Activated T-cell treated with anti-CD3 and anti-CD28 coated beads for 48 hours (primary cell): ENCODE results near the gene FAM131C.
A peak's percentile ranks its signal among the peaks of the same experiment; 100 is the strongest.
"Not testable (repeated sequence)": the region's sequence is repeated elsewhere in the genome, so short reads cannot be mapped to it uniquely, and the experiment has no call there.

Source experiments
- DNase-seq: peaks from one replicate; pipeline ENCODE4 v3.0.0-alpha.2; 2020; ENCODE audit warnings: low read depth

Gene FAM131C, protein sequence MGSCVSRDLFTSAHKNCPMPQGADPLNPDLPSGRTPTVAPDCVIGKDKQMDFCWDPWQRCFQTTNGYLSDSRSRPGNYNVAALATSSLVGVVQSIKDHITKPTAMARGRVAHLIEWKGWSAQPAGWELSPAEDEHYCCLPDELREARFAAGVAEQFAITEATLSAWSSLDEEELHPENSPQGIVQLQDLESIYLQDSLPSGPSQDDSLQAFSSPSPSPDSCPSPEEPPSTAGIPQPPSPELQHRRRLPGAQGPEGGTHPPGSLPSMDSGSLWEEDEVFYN

DNA sequence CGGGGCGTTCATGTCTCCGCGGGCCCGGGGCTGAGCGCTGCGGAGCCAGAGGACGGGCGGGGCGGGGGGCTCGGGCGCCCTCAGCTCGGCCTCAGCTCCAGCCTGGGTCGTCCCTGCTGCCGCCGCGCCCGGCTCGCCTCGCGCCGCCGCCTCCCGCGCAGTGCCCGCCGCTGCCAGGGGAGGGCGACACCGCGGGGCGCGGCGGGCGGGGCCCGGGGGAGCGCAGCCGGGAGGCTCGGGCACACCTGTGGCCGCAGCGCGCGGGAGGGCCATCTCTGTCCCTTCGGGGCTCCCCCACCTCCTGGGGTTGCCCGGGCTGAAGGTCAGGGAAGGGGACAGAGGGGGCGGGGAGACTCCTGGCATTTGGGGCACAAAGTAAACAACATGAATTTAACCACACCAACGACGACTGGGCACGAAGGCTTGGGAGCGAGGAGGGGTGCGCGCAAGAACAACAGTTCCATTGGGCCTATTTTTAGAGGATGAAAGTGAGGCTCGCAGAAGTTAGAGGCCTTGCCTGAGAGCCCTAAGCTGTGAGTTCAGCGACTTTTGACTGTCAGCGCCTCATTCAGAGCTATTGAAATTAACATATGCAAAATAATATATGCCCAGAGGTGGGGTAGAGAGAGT lies at the start of gene FAM131C:
Gene FAM131C, minus strand, starts transcription at position 162 of the 630 bp plus-strand sequence. CDS start 209 bp downstream, outside the sequence.
- peak; percentile 48 for DNase-seq

DNA sequence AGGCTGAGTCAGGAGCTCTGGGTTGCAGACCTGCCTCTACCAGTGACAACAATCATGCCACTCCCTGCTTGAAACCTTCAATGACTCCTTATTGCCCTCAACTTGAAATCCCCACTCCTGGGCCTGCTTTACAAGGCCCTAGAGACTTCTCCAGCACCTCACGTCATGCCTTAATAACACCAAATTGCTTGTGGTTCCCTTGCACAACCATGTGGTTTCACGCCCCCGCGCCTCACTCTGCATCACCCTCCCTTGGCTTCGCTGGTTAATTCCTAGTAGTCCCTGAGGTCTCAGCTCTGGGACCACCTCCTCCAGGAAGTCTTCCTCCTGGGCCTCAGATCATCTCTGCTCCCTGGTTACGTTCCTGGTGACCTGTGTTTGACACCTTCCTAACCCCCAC lies 49.5 kb upstream of the FAM131C start:
- DNase-seq, result peak; percentile 57

DNA sequence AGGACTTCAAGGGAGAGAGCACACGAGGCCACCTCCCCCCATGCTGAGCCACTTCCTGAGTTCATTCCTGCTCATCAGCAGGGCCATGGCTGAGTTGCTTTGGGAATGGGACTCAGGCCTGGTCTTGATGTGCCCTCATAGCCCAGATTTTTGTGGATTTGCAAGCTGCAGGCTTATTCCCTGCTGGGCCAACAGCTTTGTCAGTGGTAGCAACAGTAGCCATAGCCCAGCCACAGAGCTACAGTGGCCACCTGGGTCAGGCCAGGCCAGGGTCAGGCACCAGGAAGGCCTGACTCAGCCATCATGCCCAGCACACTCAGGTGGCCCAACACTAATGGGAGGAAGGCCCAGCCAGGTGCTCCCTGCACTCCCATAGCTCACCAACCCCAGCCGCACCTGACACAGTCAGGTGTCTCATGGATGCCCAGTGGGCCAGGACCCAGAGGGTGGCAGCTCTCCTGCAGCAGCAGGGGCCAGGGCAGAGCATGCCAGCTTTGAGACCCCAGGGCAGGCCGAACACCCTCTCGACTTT lies 49.0 kb upstream of the FAM131C start:
- no peak for DNase-seq

DNA sequence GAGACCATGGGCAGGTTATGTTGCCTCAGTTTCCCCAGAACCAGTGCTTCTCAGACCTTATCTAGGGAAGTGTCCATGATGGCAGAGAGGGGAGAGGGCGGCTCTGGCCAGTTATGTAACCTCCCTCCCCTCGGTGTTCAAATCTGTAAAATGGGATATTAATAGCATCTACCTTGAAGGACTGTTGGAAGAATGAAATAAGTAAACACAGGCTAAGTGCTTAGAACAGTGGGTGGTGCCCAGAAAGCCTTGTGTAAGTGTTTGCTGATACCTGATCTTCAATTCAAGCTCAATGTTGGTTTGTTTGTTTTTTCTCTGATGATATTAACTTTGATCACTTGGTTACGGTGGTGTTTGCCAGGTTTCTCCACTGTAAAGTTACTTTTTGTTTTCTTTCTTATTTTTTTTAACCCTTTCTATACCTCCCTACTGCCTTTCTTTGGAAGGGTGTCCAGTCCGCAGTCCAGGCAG lies 47.5 kb upstream of the FAM131C start:
- DNase-seq, result no peak

DNA sequence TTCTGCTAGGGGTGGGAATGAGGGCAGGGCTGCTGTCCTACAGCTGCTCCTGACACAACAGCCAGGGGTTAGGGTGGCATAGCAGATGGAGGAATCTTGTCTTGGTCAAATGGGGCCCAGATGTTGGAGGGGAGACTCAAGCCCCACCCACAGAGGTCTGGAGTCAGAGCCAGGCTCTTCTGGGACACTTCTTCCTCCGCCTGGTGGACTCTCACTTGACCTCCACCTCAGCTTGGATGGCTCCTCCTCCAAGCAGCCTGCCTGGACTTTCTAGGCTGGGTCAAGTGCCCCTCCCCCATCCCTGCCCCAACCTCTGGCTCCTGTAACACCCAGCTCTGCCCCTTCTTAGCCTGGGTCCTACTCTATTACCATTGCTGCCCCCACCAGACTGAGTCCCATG lies 47.0 kb upstream of the FAM131C start:
- DNase-seq, result no peak

DNA sequence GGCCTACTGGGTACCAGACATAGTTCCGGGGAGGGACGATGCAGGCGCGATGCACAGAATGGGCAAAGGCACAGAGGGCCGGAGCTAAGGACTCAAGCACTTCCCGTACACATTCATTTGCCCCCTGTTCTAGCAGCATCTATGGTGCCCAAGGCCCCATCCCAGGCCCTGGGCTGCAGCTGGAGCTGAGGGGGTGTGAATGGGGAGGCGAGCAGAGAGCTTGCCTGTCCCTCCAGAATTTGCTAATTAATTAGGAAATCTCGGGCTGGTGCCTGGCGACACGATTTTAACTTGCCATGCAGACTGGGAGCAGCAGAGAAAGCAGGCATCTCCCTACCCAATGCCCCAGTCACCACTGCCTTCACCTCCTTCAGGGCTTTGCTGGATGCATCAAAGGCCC lies 46.5 kb upstream of the FAM131C start:
- DNase-seq, result no peak

DNA sequence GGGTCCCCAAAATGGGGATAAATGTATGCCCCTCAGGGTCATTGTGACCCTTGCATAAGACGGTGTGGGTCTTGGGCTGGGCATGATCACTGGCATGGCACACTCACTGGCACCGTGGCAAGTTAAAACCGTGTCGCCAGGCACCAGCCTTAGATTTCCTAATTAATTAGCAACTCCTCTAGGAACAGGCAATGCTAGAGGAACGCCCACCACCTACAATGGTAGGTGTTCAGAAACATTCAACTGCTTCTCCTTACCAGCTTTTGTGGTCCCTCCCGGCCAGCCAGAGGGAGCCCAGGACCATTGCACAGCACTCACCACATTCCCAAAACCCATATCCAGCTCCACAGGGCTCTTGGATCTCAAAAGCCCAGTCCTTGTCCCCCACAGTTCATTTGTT lies 46.1 kb upstream of the FAM131C start:
- DNase-seq, result no peak

DNA sequence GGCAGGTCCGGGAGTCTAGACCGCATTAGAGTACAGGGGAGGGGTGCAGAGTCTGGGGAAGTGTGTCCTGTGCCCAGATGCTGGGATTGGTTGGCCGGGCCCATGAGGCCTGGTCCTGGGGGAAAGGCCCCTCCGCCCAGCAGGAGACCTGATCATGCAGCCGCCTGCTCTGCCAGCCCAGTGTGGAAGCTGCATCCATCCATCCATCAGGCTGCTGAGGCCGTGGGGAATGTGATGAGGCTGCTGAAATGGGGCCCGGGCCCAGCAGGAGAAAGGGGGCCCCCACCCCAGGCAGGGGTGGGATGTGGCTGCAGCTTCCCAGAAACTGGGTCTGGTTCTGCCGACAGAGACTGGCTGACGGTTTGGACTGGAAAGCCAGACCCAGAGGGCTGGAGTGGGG lies 45.3 kb upstream of the FAM131C start:
- DNase-seq, result no peak

DNA sequence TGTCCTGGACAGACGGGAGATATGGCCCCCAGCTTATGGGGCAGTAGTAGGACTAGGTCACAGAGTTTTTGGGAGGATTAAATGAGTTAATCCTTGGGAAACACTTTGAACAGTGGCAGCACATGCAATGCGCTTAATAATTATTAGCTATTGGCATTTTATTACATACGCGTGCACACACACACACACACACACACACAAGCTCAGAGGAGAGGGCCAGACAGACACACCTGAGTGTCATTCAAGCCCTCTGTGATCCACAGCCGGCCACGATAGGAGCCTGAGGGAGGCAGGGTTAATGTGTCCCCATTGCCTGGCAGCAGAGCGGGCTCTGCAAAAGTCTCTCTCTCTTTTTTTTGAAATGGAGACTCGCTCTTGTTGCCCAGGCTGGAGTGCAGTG lies 44.5 kb upstream of the FAM131C start:
- no peak for DNase-seq

DNA sequence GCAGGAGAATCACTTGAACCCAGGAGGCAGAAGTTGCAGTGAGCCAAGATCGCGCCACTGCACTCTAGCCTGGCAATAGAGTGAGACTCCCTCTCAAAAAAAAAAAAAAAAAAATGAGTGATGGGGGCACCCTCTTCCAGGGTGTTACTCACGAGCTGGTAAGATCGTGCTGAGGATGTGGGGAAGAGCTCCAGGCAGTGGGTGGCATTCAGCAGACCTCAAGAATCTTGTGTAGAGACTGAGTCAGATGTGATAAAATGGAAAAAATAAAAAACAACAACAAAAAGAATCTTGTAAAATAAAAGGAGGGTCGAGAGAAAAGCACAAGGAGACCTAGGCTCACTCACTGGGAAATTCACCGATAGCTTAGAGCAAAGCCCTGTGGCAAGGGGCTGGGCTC lies 43.9 kb upstream of the FAM131C start:
- DNase-seq, result no peak

DNA sequence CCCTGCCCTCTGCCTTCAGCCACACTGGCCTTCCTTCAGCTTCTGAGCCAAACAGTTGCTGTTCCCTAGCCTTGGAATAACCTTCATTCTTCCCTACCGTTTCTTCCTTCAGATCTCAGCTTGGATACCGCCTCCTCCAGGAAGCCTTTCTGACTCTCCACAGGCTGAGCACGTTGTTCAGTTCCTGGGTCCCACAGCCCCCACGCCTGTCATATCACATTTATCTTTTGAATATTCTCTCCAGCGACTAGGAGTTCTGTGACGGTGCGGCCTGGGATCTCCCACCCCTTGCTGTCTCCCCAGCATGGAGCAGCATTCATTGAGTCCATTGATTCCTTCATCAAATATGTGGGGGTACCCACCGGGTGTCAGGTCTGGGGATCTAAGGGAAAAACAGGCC lies 43.2 kb upstream of the FAM131C start:
- no peak for DNase-seq

DNA sequence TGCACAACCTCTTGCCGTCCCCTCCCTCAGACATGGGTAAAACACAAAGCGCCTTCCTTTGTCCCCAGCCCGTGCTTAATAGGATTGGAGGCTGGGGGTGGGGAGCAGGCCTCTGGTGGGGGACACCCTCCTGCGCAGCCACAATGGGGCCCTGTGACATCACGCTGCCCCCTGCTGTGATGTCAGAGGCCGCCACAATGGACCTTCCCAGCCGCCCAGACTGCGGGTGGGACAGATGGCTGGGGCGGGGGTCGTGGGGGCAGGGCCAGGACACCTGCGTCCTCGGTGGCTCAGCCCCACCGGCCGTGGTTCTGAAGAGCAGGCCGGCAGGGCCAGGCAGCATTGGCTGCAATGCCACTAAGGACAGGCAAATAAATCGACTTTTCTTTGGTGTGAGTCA lies 42.6 kb upstream of the FAM131C start:
- DNase-seq, result no peak

DNA sequence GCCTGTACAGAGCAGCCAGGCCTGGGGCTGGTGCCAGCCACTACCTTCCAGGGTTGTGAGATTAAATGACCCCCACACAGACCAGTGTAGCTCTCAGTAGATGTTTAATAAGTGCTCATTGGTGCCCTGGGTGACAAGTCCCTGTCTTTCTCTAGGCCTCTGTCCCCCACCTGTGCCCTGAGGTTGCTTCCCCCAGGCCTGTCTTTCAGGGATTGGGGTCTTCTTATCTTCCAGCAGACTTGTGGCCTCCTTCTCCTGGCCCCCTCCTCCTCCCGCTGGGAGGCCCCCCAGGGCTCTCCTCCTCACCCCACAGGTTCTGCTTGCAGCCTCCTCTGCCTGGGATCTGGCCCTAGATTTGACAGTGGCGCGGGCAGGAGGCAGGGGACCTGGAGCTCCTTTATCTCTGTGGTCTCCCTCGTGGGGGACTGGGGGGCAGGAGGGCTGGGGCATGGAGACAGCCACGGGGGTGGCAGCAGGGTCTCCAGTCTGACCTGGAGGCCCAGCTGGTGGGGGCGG lies 42.1 kb upstream of the FAM131C start:
- DNase-seq, result no peak

DNA sequence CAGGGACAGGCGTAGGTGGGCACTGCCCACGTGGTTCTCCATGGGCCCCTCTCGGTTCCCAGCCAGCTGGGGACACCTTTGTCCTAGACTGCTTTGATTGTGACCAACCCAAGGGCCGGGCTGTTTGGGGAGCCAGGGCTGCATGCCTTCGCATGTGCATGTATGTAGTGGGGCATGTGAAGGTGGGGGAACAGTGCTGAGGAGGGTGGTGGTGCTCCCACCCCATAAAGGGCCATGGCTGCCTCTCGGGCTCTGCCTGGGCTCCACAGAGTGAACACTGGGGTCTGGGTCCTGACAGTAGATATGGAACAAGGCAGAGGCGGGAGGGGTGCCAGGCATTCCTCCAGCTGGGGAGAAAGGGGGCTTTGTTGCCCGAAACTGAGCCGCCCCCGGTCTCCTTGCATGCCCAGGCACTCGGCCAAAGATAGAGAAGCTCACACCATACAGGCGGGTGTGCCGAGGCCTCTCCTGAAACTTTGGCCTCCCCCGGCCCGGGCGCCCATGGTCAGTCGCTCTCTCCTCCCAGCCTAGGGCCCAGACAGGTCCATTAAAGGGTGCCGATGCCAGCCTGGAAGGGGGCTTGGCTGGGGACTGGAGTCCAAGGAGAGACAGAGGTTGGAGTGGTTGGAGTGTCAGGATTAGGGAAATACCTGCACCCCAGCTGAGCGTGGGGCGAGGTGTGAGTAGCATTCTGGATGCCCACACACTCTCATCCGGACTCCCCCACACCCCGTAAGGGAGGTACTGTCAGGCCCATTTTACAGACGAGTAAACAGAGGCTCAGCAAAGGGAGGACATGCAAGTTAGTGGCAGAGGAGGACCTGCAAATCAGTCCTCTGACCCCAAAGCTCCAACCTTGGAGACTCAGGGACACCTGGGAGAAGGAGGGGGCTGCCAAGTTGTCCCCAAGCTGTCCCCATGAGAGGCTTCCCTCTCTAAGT lies 41.3 kb upstream of the FAM131C start:
- no peak for DNase-seq

DNA sequence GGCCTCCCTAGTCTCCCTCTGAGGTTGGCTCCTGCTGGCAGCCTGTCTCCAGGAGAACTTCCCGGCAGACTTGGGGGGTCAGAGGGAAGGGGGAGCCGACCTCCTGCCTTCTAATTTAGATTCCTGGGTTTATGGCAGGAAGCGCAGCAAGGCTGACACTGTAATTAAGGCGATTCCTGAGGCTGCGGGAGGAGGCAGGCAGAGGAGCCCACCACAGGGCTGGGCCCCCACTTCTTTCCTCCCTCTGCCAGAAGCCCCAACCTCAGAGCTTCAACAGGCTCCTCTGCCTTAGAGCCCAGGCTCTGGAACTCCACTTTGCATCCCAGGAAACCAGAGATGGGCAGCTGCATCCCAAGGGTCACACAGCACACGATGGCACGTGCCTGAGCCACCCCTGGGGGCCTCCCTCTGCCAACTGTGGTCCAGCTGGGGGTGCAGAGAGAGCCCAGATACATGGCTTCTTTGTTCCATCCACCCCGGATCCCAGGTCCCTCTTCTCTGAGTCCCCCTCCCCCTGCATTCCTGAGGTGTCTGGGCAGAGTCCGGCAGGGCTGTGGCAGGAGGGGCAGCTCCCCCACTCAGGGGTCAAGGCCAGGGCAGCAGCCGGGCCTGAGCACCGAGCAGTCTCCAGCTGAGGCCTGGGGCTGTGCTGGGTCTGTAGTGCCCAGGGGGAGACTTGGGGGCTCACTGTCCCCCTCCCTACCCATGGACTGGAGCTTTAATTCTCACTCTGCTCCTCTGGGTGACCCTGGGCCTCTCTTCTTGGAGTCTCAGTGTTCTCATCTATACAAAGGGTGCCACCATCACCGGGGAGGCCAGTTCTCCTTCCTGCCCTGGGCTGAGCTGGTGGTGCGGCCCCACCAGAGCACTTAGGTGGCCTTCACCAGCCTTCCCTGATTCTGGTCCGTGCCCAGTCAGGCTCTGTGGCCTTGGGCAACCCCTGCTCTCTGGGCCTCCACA lies 39.4 kb upstream of the FAM131C start:
- DNase-seq, result no peak

DNA sequence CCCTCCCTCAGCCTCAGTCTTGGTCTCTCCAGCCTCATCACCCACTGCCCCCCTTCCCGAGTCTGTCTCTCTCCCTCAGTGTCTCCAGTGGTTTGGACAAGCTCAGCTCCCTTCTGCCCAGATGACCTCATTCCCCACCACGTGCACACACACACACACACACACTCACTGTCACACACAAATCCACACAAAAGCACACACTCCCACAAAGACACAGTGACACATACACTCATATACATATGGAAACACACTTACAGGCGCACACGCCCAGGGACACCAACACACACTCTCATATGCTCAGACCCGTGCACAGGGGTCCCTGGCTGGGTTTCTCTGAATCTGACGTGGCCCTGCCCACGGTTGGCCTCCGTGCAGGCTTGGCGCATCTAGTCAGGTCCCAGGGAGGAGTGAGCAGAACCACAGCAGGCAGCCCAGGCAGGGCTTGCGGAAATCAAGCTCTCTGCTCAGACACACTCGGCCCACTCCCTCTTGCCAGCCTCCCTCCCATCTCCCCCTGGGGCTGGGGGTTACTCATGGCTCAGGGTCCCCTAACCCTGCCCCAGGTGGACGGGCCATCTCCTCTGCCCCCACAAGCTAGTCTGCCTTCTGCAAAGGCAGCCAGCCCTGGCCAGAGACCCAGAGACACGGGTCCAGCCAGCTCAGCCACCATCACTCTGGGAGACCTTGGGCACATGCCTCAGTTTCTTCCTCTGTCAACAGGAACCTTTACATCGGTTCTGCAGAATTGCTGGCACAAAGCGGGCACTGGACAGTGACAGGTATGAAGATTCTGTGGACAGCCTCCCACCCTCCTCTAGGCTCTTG lies 38.5 kb upstream of the FAM131C start:
- DNase-seq, result no peak

DNA sequence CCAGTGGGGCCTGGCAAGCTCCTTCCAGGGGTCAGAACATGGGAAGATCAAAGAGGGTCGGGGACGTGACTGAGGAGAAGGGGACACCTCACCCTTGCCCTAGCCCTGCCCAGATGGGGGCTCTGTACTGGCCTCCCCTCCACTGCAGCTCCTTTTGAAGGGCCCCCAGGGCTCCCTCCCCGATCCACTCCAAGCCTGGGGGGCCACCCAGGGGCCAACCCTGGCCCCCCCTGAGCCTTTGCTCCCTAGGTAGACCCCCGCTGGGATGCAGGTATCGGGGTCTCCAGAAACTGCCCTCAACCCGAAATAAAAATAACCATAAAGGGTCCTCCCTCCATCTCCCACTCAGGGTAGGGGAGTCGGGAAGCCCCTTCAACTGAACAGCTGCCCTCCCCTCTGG lies 37.4 kb upstream of the FAM131C start:
- DNase-seq, result no peak

DNA sequence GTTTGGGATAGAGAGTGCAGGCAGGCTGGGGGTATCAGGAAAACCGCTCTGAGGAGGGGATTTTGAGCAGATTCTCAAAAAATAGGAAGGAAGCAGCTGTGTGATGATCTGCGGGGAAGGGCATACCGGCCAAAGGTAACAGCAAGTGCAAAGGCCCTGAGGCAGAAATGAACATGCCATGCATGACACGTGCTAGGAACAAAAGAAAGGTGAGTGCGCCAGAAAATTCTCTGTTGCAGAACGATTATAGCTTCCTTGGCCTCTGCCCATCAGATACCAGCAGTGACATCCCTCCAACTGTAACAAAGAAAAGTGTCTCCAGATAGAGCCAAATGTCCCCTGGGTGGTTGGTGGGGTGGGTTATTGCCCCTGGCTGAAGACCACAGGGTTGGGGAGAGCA lies 37.0 kb upstream of the FAM131C start:
- DNase-seq, result no peak

DNA sequence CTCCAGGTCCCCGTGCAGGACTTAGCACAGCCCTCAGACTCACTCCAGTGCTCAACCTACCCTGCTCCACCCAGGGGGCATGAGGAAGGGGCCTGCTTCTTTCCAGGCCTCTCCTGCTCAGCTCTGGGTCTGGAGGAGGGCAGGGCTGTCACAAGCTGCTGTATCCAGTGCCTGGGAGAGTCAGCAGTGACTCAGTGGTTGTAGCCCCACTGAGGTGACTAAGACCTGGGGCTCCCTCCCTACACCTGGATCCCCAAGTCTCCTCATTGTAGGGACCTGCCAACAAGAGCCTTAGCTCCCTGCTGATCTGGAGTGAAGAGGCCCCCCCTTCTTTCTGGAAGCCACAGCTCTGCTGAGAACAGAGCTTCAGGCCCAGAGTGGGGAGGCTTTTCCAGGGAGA lies 36.1 kb upstream of the FAM131C start:
- no peak for DNase-seq

DNA sequence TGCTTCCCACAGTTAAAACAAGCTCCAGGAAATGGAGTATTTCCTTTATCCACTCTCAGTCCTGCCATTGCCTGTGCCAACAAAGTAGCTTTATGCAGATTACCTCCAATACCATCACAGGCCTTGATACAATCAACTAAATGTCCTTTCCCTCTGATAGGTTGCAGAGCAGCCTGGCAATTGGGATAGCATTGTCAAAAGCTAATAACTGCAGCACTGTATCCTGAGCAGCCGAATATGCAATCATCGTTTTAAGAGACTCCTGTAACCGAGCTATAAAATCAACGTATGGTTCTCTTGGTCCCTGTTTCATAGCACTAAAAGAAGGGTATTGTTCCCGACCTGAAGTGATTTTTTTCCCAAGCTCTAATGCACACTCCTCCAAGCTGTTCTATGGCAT lies 33.6 kb upstream of the FAM131C start:
- not testable (repeated sequence) for DNase-seq
